Parathyroid adenoma (tissue), 2 donors: ENCODE results near the gene PEPD.

ENCODE experiments used
- H2AFZ ChIP-seq: fragments of 300-600 bp; sonication (generic); one replicate; pipeline ENCODE4 v1.7.0; 2017; ENCODE audit warnings: antibody characterized with exemption, mild to moderate bottlenecking
- H3K27ac ChIP-seq: fragments of 300-600 bp; sonication (generic); one replicate; pipeline ENCODE4 v1.7.0; 2017
- H3K27me3 ChIP-seq: fragments of 300-600 bp; sonication (generic); one replicate; pipeline ENCODE4 v1.7.0; 2017; ENCODE audit warnings: low read length; ENCODE audit not compliant: control insufficient read depth, insufficient read depth
- H3K36me3 ChIP-seq: fragments of 300-600 bp; sonication (generic); one replicate; pipeline ENCODE4 v1.7.0; 2017; ENCODE audit warnings: low read length; ENCODE audit not compliant: control insufficient read depth, insufficient read depth
- H3K4me1 ChIP-seq: fragments of 300-600 bp; sonication (generic); one replicate; pipeline ENCODE4 v1.7.0; 2017; ENCODE audit warnings: control low read depth
- H3K4me2 ChIP-seq: fragments of 300-600 bp; sonication (generic); one replicate; pipeline ENCODE4 v1.7.0; 2017; ENCODE audit warnings: low read length
- H3K4me3 ChIP-seq: fragments of 300-600 bp; sonication (generic); one replicate; pipeline ENCODE4 v1.7.0; 2017; ENCODE audit warnings: low read depth, low read length
- H3K79me2 ChIP-seq: fragments of 300-600 bp; sonication (generic); one replicate; pipeline ENCODE4 v1.7.0; 2017; ENCODE audit warnings: control low read depth
- H3K9ac ChIP-seq: fragments of 300-600 bp; sonication (generic); one replicate; pipeline ENCODE4 v1.7.0; 2017; ENCODE audit warnings: mild to moderate bottlenecking
- H3K9me3 ChIP-seq: fragments of 300-600 bp; sonication (generic); one replicate; pipeline ENCODE4 v1.7.0; 2017; ENCODE audit warnings: low read length; ENCODE audit not compliant: control insufficient read depth
- CTCF ChIP-seq: fragments of 300-600 bp; sonication (generic); IDR thresholded peaks from one replicate; pipeline ENCODE4 v1.7.0; 2017; ENCODE audit warnings: antibody characterized with exemption, mild to moderate bottlenecking
- donor health status: primary hyperparathyroidism.

The PEPD gene

GRCh38 chr19:33446330-33447293, 75.0 kb downstream of the PEPD start:
- no peak for TF ChIP-seq CTCF
- Histone ChIP-seq H3K27me3 (no peaks in the 10 kb centered on the region), H2AFZ (no peak overlapping the region), H3K4me3 (no peak overlapping the region), H3K27ac (no peak overlapping the region), H3K9ac (no peak overlapping the region), H3K36me3 (no peaks in the 10 kb centered on the region), H3K79me2 (no peaks in the 10 kb centered on the region), H3K9me3 (no peaks in the 10 kb centered on the region), H3K4me2 (no peak overlapping the region), H3K4me1 (no peaks in the 10 kb centered on the region)

DNA sequence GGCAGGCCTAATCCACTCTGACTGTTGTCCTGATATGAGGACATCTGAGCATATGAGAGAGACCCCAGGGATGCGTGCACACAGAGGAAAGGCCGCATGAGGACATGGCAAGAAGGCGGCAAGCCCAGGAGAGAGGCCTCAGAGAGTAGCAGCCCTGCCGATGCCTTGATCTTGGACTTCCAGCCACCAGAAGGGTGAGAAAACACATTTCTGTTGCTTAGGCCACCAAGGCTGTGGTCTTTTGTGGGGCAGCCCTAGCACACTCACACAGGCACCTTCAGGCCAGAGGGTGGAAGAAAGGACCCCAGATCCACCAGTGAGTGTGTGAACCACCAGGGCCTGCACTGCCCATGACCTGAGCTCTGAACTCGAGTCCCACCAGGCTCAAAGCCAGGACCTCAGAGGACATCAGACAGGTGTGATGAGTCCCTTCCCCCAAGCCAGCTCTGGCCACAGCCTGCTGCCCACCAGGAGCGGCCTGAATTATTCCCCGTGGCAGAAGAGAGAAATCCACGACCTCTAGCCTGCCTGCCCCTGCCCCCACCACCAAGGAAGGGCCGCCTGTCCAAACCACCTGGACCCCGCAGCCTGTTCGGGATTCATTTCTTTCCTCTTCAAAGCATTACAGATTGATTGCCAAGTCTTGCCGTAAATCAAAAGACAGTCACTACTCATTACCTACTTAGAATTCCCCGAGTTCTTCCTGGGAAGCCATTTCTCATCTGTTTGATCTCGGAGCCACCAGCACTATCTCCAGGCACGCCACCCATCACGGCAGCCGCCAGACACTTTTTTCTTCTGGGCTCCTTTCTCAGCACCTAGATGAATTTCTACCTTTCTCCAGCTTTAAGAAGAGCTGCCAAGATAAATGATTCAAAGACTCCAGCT, 75.9 kb downstream of the PEPD start:
- Histone ChIP-seq H3K4me3 (no peak overlapping the region), H3K27ac (no peak overlapping the region), H3K36me3 (no peaks in the 10 kb centered on the region), H3K4me2 (no peak overlapping the region), H3K27me3 (no peaks in the 10 kb centered on the region), H3K79me2 (no peaks in the 10 kb centered on the region), H3K9ac (no peak overlapping the region), H3K9me3 (no peaks in the 10 kb centered on the region), H3K4me1 (no peaks in the 10 kb centered on the region), H2AFZ (no peak overlapping the region)
- TF ChIP-seq CTCF = no peak

- no peak for TF ChIP-seq CTCF
These were observed 76.8 kb downstream of the PEPD start for GRCh38 chr19:33444562-33445441.

DNA sequence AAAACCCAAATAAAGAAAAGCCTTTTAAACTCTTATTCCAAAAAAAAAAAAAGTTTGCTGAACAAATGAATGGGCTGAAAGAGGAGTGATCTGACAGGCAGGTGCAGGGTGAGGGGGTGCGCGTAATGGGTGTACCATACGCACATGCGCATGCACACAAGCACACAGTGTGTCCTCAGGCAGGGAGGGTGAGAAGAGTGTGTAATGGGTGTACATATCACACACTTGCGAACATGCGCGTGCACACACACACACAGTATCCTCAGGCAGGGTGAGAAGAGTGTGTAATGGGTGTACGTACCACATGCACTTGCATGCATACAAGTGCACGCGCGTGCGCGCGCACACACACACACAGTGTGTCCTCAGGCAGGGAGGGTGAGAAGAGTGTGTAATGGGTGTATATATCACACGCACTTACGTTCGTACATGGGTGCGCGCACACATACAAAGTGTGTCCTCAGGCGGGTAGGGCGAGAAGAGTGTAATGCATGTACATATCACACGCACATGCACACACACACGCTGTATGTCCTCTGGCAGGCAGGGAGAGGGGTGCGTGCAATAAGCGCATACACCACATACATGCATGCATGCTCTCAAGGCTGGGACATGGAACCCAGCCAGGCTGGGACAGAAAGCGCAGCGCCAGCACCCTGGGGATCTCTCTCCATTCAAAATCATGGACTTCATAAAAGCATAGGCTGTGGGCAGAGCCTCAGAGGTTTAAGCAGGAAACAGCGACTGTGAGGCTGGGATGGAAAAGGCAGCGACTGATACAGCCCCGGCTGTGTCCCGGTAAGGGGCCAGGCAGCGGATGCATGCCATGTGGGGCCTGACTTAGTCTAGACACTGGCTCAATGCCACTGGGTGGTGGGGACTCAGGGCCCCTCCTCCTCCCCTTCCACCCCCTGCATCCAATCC, 77.7 kb downstream of the PEPD start:
- no peak for TF ChIP-seq CTCF
- Histone ChIP-seq H2AFZ (no peak overlapping the region), H3K27me3 (no peaks in the 10 kb centered on the region), H3K4me3 (no peak overlapping the region), H3K9me3 (no peaks in the 10 kb centered on the region), H3K4me1 (no peaks in the 10 kb centered on the region), H3K36me3 (no peaks in the 10 kb centered on the region), H3K4me2 (no peak overlapping the region), H3K27ac (no peak overlapping the region), H3K79me2 (no peaks in the 10 kb centered on the region), H3K9ac (no peak overlapping the region)

More at GRCh38 chr19:33444562-33445441, 76.8 kb downstream of the PEPD start:
- no peaks in the 10 kb centered on the region for H3K79me2 ChIP-seq
- H3K9ac ChIP-seq = no peak overlapping the region
- H3K4me2 ChIP-seq = no peak overlapping the region
- H3K9me3 ChIP-seq = no peaks in the 10 kb centered on the region
- H2AFZ ChIP-seq = no peak overlapping the region
- no peaks in the 10 kb centered on the region for H3K36me3 ChIP-seq
- no peak overlapping the region for H3K27ac ChIP-seq
- H3K4me1 ChIP-seq = no peaks in the 10 kb centered on the region
- H3K4me3 ChIP-seq = no peak overlapping the region
- H3K27me3 ChIP-seq = no peaks in the 10 kb centered on the region
